Measurements from ENCODE around the gene GATA3. TPM values are rescaled to one million over a fixed set of nuclear protein-coding genes. Genes with fewer than 3 reads are reported as not detected.

Gene GATA3
- polyA plus RNA-seq, 1 experiment: 0.06 TPM

DNA sequence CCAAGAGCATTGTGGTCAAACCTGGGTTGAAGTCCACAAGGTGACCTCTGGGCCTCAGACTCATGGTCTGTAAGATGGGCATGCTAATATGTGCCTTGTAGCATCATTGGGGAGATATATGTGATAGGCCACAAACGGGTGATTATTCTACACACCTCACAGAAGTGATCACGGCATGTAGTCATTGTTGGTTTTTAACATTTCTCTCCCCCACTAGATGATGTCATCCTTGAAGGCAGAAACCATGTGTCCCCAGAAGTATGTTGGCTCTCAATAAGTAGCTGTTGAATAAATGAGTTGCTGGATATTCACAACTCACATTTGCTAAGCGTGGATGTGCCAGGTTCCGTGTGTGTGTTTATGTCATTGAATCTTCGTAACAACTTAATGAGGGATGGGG is 42.4 kb downstream of the GATA3 start:
- TF ChIP-seq CTCF (IDR thresholded peaks at IDR 0.05; ENCODE audit: insufficient read depth, low read depth, low read length): no peak
- DNase-seq (ENCODE audit: low read depth): no peak
- Histone ChIP-seq H3K27me3 (ENCODE audit: control insufficient read depth, insufficient read depth, low read length) (no peaks in the 10 kb centered on the region), H3K4me3 (ENCODE audit: low read depth, low read length) (no peak overlapping the region), H3K36me3 (ENCODE audit: control insufficient read depth, insufficient read depth, low read length) (no peaks in the 10 kb centered on the region)
- CTCF ChIA-PET: no interaction called here
- POLR2A ChIA-PET: no interaction called here

DNA sequence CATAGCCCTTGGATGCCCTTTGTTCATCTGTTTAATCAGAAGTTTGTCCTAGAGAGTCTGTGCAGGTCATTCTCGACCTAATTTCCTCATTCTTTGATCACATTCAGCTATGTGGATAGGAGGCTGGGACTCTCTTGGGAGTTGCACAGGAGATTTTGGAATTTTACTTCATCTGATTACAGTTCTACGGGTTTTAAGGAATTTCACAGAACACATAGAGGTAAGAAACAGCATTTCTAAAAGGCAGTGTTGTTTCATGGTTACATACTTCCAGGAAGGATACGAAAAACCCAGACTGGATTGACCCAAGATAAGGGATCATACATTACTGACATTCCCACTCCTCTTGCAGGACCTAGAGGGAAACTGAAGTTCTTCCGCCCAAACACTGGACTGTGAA is 45.9 kb downstream of the GATA3 start:
- ChIA-PET POLR2A (no interaction called here), CTCF (no interaction called here)
- no peak overlapping the region for H3K4me3 ChIP-seq (ENCODE audit: low read depth, low read length)
- H3K27me3 ChIP-seq (ENCODE audit: control insufficient read depth, insufficient read depth, low read length): no peaks in the 10 kb centered on the region
- no peak for DNase-seq (ENCODE audit: low read depth)
- H3K36me3 ChIP-seq (ENCODE audit: control insufficient read depth, insufficient read depth, low read length): no peaks in the 10 kb centered on the region
- TF ChIP-seq CTCF (IDR thresholded peaks at IDR 0.05; ENCODE audit: insufficient read depth, low read depth, low read length): no peak

- POLR2A ChIA-PET: interaction anchor here (0.6 kb wide), 1 partner anchor 306 kb away, joined by 8 read pairs; no protein-coding TSS in a partner anchor
- CTCF ChIA-PET: no interaction called here
- Histone ChIP-seq H3K4me3 (ENCODE audit: low read depth, low read length) (no peak overlapping the region), H3K27me3 (ENCODE audit: control insufficient read depth, insufficient read depth, low read length) (no peaks in the 10 kb centered on the region), H3K36me3 (ENCODE audit: control insufficient read depth, insufficient read depth, low read length) (no peaks in the 10 kb centered on the region)
- TF ChIP-seq CTCF (IDR thresholded peaks at IDR 0.05; ENCODE audit: insufficient read depth, low read depth, low read length): no peak
- DNase-seq (ENCODE audit: low read depth): no peak
Measured at GRCh38 chr10:8102708-8103401, 48.4 kb downstream of the GATA3 start.

- ChIA-PET POLR2A (no interaction called here), CTCF (no interaction called here)
- no peak for TF ChIP-seq CTCF (IDR thresholded peaks at IDR 0.05; ENCODE audit: insufficient read depth, low read depth, low read length)
- H3K36me3 ChIP-seq (ENCODE audit: control insufficient read depth, insufficient read depth, low read length): no peaks in the 10 kb centered on the region
- H3K4me3 ChIP-seq (ENCODE audit: low read depth, low read length): no peak overlapping the region
- DNase-seq (ENCODE audit: low read depth): no peak
- no peaks in the 10 kb centered on the region for H3K27me3 ChIP-seq (ENCODE audit: control insufficient read depth, insufficient read depth, low read length)
Measured at GRCh38 chr10:8103543-8103942, 49.1 kb downstream of the GATA3 start.

GRCh38 chr10:8104005-8104404 is 49.5 kb downstream of the GATA3 start:
- Histone ChIP-seq H3K27me3 (ENCODE audit: control insufficient read depth, insufficient read depth, low read length) (no peaks in the 10 kb centered on the region), H3K36me3 (ENCODE audit: control insufficient read depth, insufficient read depth, low read length) (no peaks in the 10 kb centered on the region), H3K4me3 (ENCODE audit: low read depth, low read length) (no peak overlapping the region)
- CTCF ChIA-PET: no interaction called here
- DNase-seq (ENCODE audit: low read depth): no peak
- no peak for TF ChIP-seq CTCF (IDR thresholded peaks at IDR 0.05; ENCODE audit: insufficient read depth, low read depth, low read length)
- POLR2A ChIA-PET: no interaction called here

All from BJ (cell line).